ENCODE data around the gene ATP11A. TPM values are rescaled to one million over a fixed set of nuclear protein-coding genes. Genes with fewer than 3 reads are reported as not detected.
A peak's percentile ranks its signal among the peaks of the same experiment; 100 is the strongest.

ATP11A gene
- total RNA-seq, 3 donors from 2014 or later = 22.1 to 27.2 (median 26.8) TPM

DNA sequence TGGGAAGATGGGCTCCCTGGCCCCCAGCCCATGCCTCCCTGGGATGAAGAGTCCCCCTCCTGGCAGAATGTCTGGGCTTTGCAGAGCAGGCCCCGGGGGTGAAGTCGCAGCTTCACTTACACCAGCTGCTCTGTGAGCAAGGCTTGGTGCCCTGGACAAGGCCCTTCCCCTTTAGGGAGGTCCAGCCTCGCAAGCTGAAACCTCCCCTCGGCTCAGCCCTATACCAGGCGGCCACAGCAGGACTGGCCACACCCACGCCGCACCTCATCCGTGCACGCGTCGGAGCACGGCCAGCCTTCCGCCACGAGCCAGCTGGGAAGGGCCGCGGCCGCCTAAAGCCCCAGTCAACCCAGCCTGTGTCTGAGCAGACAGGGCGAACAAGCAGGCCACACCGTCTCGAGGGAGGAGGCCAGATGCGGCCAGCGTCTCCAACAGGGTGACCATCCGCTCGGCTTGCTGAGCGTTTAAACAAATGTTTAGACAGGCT is 196.0 kb downstream of the ATP11A start:
- Histone ChIP-seq H3K27ac (peak overlapping the region; percentile 36 to 62), H3K27me3 (no peaks in the 10 kb centered on the region), H3K4me1 (no peaks in the 10 kb centered on the region), H3K36me3 (no peaks in the 10 kb centered on the region), H3K9me3 (no peaks in the 10 kb centered on the region), H3K4me3 (peak overlapping the region in 2 of 3 donors; percentile 30 to 51)
- intact Hi-C loops (cut with DNase I; ENCODE audit: low total_unique reads) = no loop called here
- peak; percentile 68 to 83 for DNase-seq (ENCODE audit: low spot score in 2 of 2)
- TF ChIP-seq POLR2AphosphoS5 (IDR thresholded peaks at IDR 0.05) (peak in 1 of 3 donors; percentile 12), POLR2A (IDR thresholded peaks at IDR 0.05) (no peak)

DNA sequence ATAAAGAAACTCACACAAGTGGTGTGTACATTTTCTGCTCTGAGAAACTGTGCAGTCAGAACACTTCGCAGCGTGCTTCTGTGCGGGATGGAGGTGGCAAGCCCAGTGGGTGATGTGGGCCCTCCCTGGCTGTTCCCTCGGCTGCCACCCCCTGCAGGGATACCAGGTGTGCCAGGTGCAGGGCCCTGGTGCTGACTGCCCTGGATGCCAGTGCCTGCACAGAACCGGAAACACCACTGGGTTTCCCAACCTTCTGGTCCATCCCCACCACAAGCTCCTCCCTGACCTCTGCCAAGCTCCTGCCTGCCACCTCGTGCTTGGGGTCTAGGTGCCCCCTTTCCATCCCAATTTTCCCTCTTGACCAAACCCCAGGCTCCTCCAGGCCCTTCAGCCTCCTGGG is 197.3 kb downstream of the ATP11A start:
- Histone ChIP-seq H3K36me3 (no peaks in the 10 kb centered on the region), H3K4me1 (no peaks in the 10 kb centered on the region), H3K27me3 (no peaks in the 10 kb centered on the region), H3K4me3 (no peak overlapping the region), H3K9me3 (no peaks in the 10 kb centered on the region), H3K27ac (no peak overlapping the region)
- no peak for DNase-seq (ENCODE audit: low spot score in 2 of 2)
- TF ChIP-seq POLR2A (IDR thresholded peaks at IDR 0.05) (no peak), CTCF (IDR thresholded peaks at IDR 0.05) (no peak), POLR2AphosphoS5 (IDR thresholded peaks at IDR 0.05) (no peak)
- intact Hi-C loops (cut with DNase I; ENCODE audit: low total_unique reads) = no loop called here

- Histone ChIP-seq H3K27ac (no peak overlapping the region), H3K4me1 (no peaks in the 10 kb centered on the region), H3K4me3 (no peak overlapping the region), H3K9me3 (no peaks in the 10 kb centered on the region), H3K27me3 (no peaks in the 10 kb centered on the region), H3K36me3 (no peaks in the 10 kb centered on the region)
- no peak for DNase-seq (ENCODE audit: low spot score in 2 of 2)
- TF ChIP-seq POLR2AphosphoS5 (IDR thresholded peaks at IDR 0.05) = no peak
- intact Hi-C loops (cut with DNase I; ENCODE audit: low total_unique reads) = no loop called here
Observed at GRCh38 chr13:112887557-112887991, 197.7 kb downstream of the ATP11A start.

DNA sequence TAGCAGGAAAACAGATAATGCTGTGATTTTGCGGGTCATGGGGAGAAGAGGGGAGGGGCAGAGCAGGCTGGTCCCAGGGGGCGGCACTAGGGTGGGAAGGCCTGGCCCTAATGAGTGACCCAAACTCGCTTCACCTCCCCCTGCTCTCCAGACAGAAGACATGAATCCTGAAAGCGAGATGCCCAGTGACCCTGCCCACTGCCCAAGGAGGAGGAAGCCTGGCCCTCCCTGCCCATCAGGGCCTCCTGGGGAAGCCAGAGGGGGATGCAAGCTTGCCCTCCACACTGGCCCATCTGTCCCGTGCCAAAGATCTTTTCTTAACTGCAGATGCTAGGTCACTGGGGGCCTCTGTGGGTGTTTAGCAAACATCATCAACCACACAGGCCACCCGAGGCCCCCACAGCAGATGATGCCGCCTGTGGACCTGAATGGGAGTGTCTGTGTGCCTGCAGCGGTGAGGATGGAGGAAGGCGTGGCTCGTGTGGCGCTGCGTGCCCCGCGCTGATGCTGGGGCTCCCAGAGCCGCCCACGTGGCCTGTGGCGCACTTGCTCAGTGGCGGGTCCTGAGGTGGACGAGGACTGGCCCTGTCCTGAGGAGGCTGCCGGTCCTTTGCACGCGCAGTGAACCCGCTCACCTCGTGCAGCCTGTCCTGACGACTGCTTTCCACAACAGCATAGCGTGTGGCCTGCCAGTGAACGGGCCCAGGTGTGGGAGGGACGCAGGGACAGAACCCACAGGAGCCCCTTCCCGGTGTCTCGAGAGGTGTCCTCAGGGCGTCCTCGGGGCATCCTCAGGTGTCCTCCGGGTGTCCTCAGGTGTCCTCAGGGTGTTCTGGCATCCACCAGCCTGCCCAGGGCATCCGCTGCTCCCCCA is 198.6 kb downstream of the ATP11A start:
- TF ChIP-seq POLR2AphosphoS5 (IDR thresholded peaks at IDR 0.05) = no peak
- TF ChIP-seq POLR2A (IDR thresholded peaks at IDR 0.05) = no peak
- TF ChIP-seq CTCF (IDR thresholded peaks at IDR 0.05) = no peak
- H3K4me1 ChIP-seq = no peaks in the 10 kb centered on the region
- H3K27me3 ChIP-seq = no peaks in the 10 kb centered on the region
- intact Hi-C loops (cut with DNase I; ENCODE audit: low total_unique reads) = no loop called here
- DNase-seq (ENCODE audit: low spot score in 2 of 2) = no peak
- H3K4me3 ChIP-seq = no peak overlapping the region
- H3K27ac ChIP-seq = no peak overlapping the region
- H3K9me3 ChIP-seq = no peaks in the 10 kb centered on the region
- H3K36me3 ChIP-seq = no peaks in the 10 kb centered on the region

GRCh38 chr13:112889351-112890290 is 199.8 kb downstream of the ATP11A start:
- Histone ChIP-seq H3K27ac (no peak overlapping the region), H3K9me3 (no peaks in the 10 kb centered on the region), H3K4me1 (no peaks in the 10 kb centered on the region), H3K36me3 (no peaks in the 10 kb centered on the region), H3K4me3 (no peak overlapping the region), H3K27me3 (no peaks in the 10 kb centered on the region)
- DNase-seq (ENCODE audit: low spot score in 2 of 2) = no peak
- TF ChIP-seq POLR2AphosphoS5 (IDR thresholded peaks at IDR 0.05) (no peak), POLR2A (IDR thresholded peaks at IDR 0.05) (no peak), CTCF (IDR thresholded peaks at IDR 0.05) (no peak)
- intact Hi-C loops (cut with DNase I; ENCODE audit: low total_unique reads) = no loop called here
